Bronchial epithelial cell (primary cell): ENCODE results near the gene GM2A. TPM values are rescaled to one million over a fixed set of nuclear protein-coding genes. Genes with fewer than 3 reads are reported as not detected.
A peak's percentile ranks its signal among the peaks of the same experiment; 100 is the strongest.

ENCODE experiments used
- DNase-seq: peaks from one replicate; pipeline ENCODE4 v3.0.0-alpha.2; 2010; ENCODE audit warnings: low read depth
- FAIRE-seq: peaks from 2 replicates; lab custom pipeline; 2011; peaks lifted over from hg19 to GRCh38; lab: Jason Lieb, UNC
- H3K27me3 ChIP-seq: 2 replicates; pipeline ENCODE4 v1.5.1; 2011; ENCODE audit warnings: low read length; ENCODE audit not compliant: control insufficient read depth, insufficient read depth
- H3K36me3 ChIP-seq: 2 replicates; pipeline ENCODE4 v1.5.1; 2011; ENCODE audit warnings: low read length; ENCODE audit not compliant: control insufficient read depth, insufficient read depth
- H3K4me3 ChIP-seq: 2 replicates; pipeline ENCODE4 v1.5.1; 2011; ENCODE audit warnings: mild to moderate bottlenecking, low read depth, low read length, control low read depth
- total RNA-seq: library from RNA; depleted of rRNA; stranded (reverse); fragments of >200 nt; gene quantifications from 2 replicates; pipeline ENCODE4 v1.2.1, GENCODE V29; 2014
- TF ChIP-seq, protein P1 (sequence below): IDR thresholded peaks from 2 replicates; pipeline ENCODE4 v1.5.1; 2011; ENCODE audit warnings: mild to moderate bottlenecking, moderate library complexity, low read length, control low read depth, inconsistent platforms; ENCODE audit not compliant: insufficient read depth, severe bottlenecking

Gene GM2A
- total RNA-seq, 1 donor from 2014 or later = 121 TPM

DNA sequence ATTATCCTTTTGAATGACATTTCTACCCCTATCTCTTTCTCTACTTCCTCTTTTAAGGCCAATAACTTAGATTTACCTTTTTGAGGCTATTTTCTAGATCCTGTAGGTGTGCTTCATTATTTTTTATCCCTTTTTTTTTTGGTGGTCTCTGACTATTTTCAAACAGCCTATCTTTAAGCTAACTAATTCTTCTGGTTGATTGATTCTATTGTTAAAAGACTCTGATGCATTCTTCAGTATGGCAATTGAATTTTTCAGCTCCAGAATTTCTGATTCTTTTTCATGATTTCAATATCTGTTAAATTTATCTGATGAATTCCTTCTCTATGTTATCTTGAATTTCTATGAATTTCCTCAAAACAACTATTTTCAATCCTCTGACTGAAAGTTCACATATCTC lies 57.9 kb downstream of the GM2A start:
- no peaks in the 10 kb centered on the region for H3K27me3 ChIP-seq
- TF ChIP-seq, protein P1, sequence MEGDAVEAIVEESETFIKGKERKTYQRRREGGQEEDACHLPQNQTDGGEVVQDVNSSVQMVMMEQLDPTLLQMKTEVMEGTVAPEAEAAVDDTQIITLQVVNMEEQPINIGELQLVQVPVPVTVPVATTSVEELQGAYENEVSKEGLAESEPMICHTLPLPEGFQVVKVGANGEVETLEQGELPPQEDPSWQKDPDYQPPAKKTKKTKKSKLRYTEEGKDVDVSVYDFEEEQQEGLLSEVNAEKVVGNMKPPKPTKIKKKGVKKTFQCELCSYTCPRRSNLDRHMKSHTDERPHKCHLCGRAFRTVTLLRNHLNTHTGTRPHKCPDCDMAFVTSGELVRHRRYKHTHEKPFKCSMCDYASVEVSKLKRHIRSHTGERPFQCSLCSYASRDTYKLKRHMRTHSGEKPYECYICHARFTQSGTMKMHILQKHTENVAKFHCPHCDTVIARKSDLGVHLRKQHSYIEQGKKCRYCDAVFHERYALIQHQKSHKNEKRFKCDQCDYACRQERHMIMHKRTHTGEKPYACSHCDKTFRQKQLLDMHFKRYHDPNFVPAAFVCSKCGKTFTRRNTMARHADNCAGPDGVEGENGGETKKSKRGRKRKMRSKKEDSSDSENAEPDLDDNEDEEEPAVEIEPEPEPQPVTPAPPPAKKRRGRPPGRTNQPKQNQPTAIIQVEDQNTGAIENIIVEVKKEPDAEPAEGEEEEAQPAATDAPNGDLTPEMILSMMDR = no peak
- H3K4me3 ChIP-seq = no peak overlapping the region
- no peak for DNase-seq
- no peak for FAIRE-seq
- H3K36me3 ChIP-seq = no peaks in the 10 kb centered on the region

DNA sequence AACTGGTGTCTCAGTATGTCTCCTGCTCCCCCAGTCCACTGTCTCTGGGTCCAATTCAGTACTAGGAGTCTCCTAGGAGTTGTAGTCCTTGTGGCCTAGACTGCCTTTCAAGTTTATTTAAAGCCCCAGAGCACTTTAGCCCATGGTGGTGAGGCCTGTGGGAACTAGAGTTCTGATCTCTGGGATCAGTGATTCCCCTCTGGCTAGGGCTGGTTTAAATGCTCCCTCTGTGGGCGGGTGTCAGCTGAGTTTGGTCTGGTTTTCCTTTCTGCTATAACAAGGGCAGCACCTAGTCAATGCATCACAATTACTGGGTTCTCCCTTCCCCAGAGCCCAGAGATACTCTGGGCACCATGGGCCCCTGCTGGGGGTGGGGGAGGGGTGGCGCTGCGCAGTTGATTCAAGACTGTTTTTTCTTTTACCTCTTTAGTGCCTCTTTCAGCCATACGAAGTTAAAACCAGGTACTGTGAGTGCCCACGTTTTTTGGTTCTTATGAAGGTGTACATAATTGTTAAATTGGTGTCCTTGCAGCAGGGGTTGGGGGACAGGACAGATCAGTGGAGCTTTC lies 59.9 kb downstream of the GM2A start:
- Histone ChIP-seq H3K27me3 (no peaks in the 10 kb centered on the region), H3K36me3 (no peaks in the 10 kb centered on the region), H3K4me3 (no peak overlapping the region)
- FAIRE-seq = no peak
- DNase-seq = no peak
- TF ChIP-seq, protein P1 = no peak

DNA sequence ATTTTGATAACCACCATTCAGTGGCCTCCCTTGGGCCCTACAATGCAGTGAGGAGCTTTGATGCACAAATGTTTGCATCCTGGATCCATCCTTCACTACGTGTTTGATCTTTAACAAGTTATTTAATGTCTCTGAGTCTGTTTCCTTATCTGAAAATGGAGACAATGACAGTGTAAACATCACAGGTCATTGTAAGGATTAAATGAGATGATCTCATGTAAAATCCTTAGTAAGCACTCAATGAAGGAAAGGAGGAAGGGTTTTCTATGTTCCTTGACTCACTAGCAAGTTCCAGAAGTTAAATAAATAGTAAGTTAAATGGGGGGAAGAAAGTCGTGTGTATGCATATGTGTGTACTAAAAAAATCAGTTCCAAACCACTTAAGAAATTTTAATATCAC lies 60.4 kb downstream of the GM2A start:
- FAIRE-seq (no peak), DNase-seq (peak; percentile 26)
- Histone ChIP-seq H3K4me3 (no peak overlapping the region), H3K36me3 (no peaks in the 10 kb centered on the region), H3K27me3 (no peaks in the 10 kb centered on the region)
- TF ChIP-seq, protein P1 = no peak

DNA sequence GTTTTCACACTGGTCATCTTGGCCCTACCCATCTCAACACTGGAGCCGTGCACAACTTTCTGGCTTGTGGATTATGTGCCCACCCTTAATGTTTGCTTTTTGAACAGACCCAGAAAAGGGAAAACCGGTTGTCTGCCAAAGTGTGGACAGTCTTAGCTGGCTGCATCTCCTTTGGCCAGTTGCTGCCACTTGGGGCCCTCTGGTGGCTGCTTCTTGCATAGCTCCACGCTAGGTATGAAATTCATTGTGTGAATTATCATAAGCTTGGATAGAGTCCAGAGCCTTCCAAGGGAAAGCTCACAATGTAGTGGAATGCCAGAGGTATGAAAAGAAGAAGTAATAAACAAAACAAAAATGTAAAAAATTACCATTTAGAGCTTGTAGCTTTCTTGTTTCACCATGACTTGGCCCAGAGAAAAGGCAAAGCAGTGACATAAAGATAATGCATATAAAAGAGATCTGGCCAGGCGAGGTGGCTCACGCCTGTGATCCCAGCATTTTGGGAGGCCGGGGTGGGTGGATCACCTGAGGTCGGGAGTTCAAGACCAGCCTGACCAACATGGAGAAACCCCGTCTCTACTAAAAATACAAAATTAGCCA lies 63.1 kb downstream of the GM2A start:
- no peak overlapping the region for H3K4me3 ChIP-seq
- H3K36me3 ChIP-seq = no peaks in the 10 kb centered on the region
- peak; percentile 40 for FAIRE-seq
- TF ChIP-seq, protein P1 = peak; percentile 90
- H3K27me3 ChIP-seq = no peaks in the 10 kb centered on the region
- peak; percentile 62 for DNase-seq

DNA sequence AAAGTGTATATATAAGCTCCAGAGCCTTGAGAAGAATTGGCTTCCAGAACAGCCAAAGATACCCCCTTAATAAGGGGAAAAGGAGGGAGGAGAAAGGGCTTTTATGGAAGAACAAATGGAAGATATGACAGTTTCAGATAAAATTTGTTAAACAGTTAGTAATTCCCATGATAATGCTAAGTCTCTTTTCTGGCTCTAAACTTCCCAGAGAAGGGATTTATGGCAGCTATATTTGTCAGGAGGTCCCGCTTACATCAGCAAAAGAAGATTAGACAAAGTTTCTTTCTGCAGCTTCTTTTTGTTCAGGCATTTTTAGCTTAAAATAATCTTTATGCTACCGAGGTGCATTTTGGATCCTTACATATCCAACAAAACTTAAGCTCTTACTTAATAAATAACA lies 64.9 kb downstream of the GM2A start:
- TF ChIP-seq, protein P1 = no peak
- DNase-seq = no peak
- H3K27me3 ChIP-seq = no peaks in the 10 kb centered on the region
- no peak overlapping the region for H3K4me3 ChIP-seq
- no peaks in the 10 kb centered on the region for H3K36me3 ChIP-seq
- no peak for FAIRE-seq
